ENCODE measurements around the gene LRRC1. TPM values are rescaled to one million over a fixed set of nuclear protein-coding genes. Genes with fewer than 3 reads are reported as not detected.

LRRC1 gene
- total and polyA plus RNA-seq, 2 donors (not counting 3 experiments of a cell fraction or from before 2014, with no cell fraction given) = 5.6 to 11.7 TPM

- H3K4me3 ChIP-seq (replicated peaks in 1 of 3; ENCODE audit: insufficient read depth in 1 of 3, low read depth in 1 of 3, low read length in 3 of 3) = no peak overlapping the region
- CTCF ChIA-PET = interaction anchor here (0.7 kb wide), 1 partner anchor 9 kb away, joined by 3 read pairs; no protein-coding TSS in a partner anchor
- FAIRE-seq = no peak
- no peak overlapping the region for H3K4me2 ChIP-seq (ENCODE audit: insufficient read depth, low read length)
- POLR2A ChIA-PET = no interaction called here
- no peaks in the 10 kb centered on the region for H3K9me1 ChIP-seq (replicated peaks; ENCODE audit: control insufficient read depth, extremely low read depth, insufficient read depth, low read length)
- no peak overlapping the region for H3K27ac ChIP-seq (ENCODE audit: insufficient read depth, low read depth, low read length)
- no peaks in the 10 kb centered on the region for H3K36me3 ChIP-seq (ENCODE audit: control insufficient read depth in 2 of 2, extremely low read depth in 1 of 2, insufficient read depth in 2 of 2, low read length in 2 of 2)
- H3K4me1 ChIP-seq (ENCODE audit: control insufficient read depth, extremely low read depth, insufficient read depth, low read length) = peaks cover 4% of the 10 kb centered on the region
- H4K20me1 ChIP-seq (replicated peaks; ENCODE audit: control insufficient read depth, extremely low read depth, insufficient read depth, low read length) = no peaks in the 10 kb centered on the region
- no TSS peak for BruUV-seq (replicated peaks)
- intact Hi-C loops (cut with micrococcal nuclease) = no loop called here
- H3K9ac ChIP-seq (replicated peaks; ENCODE audit: extremely low read depth, insufficient read depth, low read length) = no peak overlapping the region
- no peaks in the 10 kb centered on the region for H3K27me3 ChIP-seq (ENCODE audit: control insufficient read depth in 2 of 2, insufficient read depth in 2 of 2, low read length in 2 of 2)
- no peak for DNase-seq (ENCODE audit: low read depth, low spot score)
- no peaks in the 10 kb centered on the region for H3K9me3 ChIP-seq (replicated peaks; ENCODE audit: control insufficient read depth, insufficient read depth, low read length)
- H2AFZ ChIP-seq (ENCODE audit: low read depth, low read length) = no peak overlapping the region
- dilution Hi-C loops (cut with MboI; ENCODE audit: extremely low pct_ligation_motif_present, low sequenced_read_pairs) = no loop called here
- peaks cover 13% of the 10 kb centered on the region for H3K79me2 ChIP-seq (ENCODE audit: control insufficient read depth, insufficient read depth, low read length)
- TF ChIP-seq GATA2 (IDR thresholded peaks at IDR 0.05; ENCODE audit: insufficient read depth, insufficient read length, low read depth, low read length) (no peak), POLR2A (IDR thresholded peaks at IDR 0.05; ENCODE audit: low read depth, low read length) (no peak), POLR2AphosphoS5 (IDR thresholded peaks at IDR 0.05; ENCODE audit: insufficient read depth, low read depth, low read length) (no peak), JUN (IDR thresholded peaks at IDR 0.05; ENCODE audit: borderline replicate concordance, insufficient read depth, insufficient read length, low read depth) (no peak), EZH2 (IDR thresholded peaks at IDR 0.05; ENCODE audit: borderline replicate concordance, low read depth, low read length, severe bottlenecking) (no peak), CTCF (IDR thresholded peaks at IDR 0.05; ENCODE audit: extremely low read depth in 1 of 2, insufficient read depth in 1 of 2, low read depth in 1 of 2, low read length in 2 of 2) (no peak), MAX (IDR thresholded peaks at IDR 0.05; ENCODE audit: insufficient read depth, insufficient read length) (no peak)
Observed at GRCh38 chr6:53805016-53805415, 10.2 kb downstream of the LRRC1 start.
